HT-29 (cell line): Measurements from ENCODE around the gene SEMA4D. TPM values are rescaled to one million over a fixed set of nuclear protein-coding genes. Genes with fewer than 3 reads are reported as not detected.
A peak's percentile ranks its signal among the peaks of the same experiment; 100 is the strongest.

Experiments
- DNase-seq: peaks from one replicate; pipeline ENCODE4 v3.0.0-alpha.2; 2015; ENCODE audit warnings: low spot score
- total RNA-seq: library from RNA; depleted of rRNA; stranded (reverse); fragments of >200 nt; shearing (Covaris generic); gene quantifications from 2 replicates; pipeline ENCODE4 v1.2.3, GENCODE V29; 2014

Gene SEMA4D
- total RNA-seq, 1 experiment from 2014 or later, result 18.5 TPM

DNA sequence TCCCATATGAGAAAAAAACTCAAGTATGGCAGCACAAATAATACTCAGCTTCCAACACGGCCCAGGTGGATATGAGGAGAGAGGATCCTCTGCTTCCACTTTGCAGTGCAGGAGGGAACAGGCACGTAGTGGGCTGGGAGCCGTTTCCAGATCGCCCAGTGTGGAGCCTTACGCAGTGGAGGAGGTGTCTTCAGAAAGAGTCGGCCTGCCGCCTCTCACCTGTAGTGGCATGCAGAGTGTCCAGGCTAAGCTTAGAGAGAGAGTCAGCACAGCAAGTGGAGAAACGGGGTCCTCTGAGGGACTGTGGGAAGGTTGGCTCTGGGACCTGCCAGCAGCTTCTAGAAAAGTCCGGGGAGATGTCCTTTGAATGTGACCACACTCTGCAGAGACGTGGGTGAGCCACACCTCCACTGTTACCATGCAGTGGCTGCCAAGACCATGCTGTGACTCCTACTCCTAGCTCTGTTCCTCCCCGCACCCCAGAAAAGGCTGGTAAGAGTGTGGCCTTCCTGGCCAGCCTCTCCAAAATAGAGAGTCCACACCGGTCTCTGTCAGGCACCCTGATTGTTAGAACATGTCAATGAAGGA, 3.5 kb upstream of the SEMA4D start:
- DNase-seq, result no peak

DNA sequence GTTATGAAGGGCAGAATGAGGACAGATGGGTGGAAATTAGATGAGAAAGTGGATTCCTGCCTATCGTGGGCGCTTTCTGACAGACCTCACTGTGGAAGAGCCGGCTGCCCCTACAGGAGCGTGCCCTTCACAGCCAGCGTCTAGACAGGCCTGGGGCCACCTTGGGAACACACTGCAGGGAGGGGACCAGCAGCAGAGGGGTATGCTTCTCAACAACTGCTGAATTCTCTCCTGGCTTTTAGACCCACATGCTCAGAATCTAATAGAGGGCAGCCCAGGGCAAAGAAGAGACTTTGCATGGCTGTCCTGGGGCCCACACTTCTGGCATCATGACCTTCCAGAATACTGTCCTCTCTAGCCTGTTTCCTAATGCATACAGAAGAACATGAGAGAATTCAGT, 2.1 kb upstream of the SEMA4D start:
- no peak for DNase-seq

DNA sequence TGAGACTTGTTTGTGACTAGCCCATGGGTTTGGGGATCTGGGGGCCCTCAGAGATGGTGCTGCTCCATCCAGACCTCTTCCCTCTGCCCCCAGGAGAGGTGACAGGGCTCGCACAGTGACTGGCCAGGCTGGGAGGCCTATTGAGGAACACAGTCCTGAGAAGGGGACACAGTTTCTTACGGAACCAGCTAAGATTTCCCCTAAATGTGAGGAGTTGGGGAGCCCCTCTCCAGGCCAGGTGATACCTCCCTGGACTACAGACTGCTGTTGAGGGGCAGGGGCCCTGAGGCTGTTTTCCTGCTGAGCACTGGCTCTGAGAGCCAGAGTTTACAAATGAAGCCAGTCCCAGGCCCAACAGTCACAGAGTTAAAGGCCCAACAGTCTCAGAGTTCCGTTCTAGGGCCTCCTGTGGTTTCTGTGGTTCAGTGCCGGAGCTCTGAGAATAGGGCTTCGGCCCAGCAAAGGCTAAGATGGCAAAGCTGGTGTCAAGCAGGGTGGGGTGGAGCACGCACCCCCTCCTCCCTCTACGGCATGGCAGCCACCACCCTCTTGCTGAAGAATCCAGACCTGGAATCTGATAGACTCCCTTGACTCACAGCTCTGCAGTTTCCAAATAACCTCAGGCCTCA, 1.1 kb upstream of the SEMA4D start:
- DNase-seq, result no peak

DNA sequence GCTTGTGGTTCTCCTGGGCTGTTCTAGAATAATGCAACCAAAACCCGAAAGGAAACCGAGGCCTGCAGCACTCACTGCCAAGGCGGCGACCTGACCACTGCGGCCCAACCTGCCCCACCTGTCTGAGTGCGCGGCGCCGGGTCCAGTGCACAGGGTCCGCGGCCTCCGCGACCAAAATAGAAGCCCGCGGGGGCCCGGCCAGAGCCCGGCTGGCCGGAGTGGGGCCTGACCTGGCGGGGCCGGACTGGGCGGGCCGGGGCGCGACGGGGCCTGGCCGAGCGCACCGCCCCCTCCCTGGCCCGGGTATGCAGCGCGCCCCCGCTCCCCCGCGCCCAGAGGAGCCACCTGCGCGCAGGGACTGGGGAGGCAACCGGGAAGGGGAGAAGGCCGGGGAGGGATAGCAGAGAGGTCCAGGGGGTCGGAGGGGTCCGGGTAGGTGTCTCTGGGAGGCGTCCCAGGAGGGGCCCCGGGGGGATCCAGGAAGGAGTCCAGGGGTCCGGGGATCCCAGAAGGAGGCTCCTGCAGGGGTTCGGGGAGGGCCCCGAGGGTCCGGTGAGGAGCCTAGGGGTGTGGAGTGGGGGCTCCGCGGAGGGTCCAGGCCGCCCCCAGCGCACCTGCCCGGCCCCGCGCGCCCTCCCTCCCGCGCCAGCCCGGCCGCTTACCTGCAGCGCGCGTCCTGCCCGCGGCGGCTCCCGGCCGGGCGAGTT, 503 bp downstream of the SEMA4D start:
- DNase-seq, result no peak

DNA sequence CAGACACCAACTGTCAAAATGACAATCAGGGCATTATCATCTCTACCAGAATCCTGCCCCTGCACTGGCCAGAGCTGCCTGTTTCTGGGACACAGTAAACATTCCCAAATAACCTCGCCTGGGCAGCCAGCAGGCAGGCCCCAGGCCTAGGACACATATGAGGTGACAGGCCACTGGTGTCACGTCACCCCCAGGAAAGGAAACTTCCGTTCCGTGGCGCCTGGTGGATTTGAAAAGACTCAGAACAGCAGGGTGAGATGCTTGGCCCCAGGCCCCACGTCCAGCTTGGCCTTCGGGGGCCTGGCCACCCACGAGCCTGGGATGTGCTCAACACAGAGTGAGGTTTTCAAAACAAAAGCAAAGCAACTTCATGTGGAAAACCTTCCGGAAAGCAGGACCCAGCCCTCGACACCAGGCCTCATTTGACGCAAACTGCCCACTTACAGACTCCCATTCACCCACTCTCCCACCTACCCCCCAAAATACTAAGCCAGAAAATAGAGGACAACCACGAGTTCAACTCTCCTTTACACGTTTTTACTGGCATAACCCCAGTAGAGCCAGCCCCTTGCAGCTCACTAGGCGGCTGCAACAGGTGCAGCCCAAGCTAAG, 1.2 kb downstream of the SEMA4D start:
- no peak for DNase-seq

DNA sequence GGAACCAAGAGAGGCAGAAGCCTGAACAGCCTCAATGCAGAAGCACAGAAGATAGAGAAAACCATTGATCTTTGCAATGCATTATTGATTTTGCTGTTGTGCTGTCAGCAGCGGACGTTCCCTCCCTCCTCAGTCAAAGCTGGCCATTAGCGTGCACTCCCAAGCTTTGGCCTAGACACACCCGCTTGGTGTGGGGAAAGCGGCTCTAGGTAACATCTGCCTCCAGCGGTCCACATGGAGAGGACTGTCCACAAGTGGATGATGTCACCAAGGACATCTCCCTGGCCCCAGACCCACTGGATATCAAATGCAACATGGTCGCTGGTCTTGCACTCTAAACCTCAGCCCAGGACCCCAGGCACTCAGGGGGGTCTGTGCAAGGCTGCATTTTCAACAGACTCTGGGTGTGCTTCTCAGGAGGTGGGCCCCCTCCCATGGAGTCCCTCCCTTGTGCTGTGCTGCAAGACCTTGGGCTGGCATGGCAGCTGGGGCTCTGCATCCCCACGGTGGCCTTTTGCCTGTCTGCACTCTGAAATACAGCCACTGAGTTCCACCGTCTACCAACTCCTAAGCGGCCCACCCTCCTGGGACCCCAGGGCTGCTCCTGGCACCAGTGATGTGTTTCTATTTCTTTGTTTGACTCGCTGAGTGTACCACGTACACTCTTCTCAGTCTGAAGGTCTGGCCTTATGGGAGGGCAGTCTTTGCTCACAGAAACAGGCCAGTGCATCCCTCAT, 1.9 kb downstream of the SEMA4D start:
- no peak for DNase-seq

DNA sequence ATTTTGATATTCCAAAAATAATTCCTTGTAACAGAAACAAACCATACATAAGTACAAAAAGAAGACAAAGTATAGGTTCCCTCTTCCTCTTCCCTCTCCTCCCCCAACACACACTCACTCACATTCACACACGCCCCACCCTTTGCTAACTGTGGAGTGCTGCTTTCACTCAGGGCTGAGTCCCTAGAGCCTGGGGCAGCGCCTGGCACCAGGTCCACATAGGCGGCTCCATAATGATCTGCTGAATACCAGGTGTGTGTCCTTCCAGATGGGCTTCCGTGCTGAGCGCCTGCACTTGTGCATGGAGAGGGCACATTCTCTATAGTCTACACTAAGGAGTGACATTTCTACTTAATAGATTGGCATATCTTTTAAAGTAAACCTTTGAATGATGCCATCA, 3.7 kb downstream of the SEMA4D start:
- peak; percentile 52 for DNase-seq

DNA sequence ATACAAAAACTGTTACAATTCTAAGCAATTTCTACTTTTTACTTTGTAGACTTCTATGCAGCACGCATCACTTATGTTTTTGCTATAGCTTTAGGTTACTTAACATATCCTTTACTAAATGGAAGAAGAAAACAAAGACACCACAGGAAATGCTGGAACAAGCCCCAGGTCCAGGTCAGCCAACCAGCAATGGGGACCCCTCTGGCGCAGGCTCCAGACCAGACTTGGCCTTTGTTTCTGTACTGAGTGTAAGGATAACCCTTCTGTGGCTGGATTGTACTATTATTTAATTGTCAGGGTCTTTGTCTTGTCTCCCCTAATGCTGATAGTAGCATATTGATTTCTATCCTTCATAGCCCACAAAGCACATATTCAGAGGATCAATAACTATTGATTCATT, 4.2 kb downstream of the SEMA4D start:
- no peak for DNase-seq

DNA sequence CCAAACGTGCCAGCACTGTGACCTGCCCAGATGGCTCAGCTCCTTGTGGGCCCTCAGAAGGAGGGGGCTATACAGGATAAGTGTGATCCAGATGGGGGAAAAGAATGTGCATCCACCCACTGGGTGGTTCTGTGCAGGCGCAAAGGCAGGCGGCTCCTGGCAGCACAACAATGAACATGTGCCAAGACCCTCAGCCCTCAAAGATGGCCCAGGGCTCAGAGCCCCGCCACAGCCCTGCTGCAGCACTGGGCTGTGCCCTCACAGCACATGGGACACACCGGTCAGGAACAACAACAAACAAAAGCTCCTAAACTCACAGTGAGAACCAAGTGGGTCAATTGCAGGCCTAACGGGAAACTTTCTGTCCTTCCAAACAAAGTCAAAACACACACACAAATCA, 4.7 kb downstream of the SEMA4D start:
- DNase-seq, result no peak

DNA sequence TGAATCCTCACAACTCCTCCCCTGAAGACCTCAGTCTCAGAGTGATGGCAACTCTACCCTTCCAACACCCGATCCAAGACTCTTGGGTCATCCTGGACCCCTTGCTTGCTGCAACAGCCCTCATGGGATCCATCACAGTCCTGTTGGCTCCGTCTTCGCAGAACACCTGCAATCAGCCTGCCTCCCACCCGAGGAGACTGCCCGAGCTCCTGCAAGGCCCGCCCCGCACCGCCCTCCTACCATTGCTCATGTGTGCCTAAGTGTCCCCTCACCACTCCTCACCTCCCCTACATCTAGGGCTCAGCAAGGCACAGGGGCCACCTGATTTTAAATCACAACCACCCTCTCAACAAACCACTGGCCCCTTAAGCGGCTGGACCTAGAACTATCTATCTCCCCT, 5.3 kb downstream of the SEMA4D start:
- no peak for DNase-seq

DNA sequence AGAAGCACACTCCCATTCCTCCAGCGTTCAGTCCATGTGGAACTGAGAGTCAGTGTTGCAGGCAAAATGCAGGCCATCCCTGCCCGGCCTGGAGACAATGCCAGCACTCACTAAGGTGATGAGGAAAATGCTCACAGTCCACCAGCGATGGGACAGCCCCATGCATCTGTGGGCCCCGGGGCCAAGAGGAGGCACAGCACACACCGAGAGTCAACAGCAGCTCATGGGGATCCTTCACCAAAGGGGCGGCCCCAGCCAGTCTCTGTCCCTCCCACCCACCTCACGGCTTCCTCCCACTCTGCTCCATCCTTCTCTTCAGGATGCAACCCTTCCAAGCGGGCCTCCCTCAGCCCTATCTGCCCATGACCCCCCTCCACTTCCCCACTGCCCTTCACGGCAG, 6.2 kb downstream of the SEMA4D start:
- DNase-seq, result no peak

DNA sequence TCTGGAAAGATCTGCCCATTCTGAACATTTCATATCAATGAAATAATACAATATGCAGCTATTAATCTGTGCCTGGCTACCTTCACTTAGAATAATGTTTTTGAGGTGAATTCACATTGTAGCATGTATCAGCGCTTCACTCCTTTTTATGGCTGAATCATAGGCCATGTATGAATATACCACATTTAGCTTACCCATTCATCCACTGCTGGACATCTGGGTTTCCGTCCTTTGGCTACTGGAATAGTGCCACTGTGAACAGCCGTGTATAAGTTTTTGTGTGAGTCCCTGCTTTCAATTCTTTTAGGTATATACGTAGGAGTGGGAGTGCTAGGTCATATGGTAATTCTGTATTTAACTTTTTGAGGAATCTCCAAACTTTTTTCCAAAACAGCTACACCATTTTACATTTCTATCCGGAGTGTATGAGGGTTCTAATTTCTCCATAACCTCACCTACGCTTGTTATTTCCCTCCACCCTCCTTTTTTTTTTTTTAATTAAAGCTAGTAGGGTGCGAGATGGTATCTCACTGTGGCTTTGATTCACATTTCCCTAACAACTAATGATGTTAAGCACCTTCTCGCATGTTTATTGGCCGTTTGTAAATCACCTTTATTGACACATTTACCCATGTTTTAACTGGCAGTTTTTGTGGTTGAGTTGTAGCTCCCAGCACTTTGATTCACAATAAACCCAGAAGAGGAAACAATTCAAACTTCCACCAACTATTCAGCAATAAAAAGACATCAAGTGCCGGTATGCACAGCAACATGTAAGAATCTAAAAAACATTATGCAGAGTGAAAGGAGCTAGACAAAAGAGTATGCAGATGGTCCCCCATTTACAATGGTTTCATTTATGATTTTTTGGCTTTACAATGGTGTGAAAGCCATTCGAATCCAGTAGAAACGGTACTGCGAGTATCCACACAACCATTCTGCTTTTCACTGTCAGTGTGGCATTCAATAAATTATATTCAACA, 8.1 kb downstream of the SEMA4D start:
- no peak for DNase-seq

DNA sequence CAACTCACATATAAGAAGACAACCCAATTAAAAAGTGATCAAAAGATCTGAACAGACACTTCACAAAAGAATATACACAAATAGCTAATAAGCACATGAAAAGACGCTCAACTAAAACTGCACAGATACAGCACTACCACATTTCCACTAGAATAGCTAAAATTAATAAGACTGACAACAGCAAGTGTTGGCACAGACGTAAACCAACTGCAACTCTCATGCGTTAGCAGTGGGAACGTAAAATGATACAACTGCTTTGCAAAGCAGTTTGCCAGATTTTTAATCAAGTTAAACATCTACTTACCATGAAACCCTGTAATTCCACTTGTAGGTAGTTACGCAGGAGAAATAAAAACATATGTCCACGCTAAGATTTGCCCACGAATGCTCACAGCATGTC, 9.0 kb downstream of the SEMA4D start:
- DNase-seq, result no peak

DNA sequence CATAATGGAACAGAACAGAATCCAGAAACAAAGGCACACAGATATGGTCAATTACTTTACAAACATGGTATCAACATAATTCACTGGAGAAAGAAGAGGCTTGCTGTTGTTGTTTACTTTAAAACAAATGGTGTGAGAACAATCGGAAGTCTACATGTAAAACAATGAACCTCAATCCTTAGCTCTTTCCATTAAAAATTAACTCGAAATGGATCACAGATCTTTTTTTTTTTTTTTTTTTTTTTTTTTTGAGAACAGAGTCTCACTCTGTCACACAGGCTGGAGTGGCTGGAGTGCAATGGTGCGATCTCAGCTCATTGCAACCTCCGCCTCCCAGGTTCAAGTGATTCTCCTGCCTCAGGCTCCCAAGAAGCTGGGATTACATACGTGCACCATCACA, 9.8 kb downstream of the SEMA4D start:
- no peak for DNase-seq

DNA sequence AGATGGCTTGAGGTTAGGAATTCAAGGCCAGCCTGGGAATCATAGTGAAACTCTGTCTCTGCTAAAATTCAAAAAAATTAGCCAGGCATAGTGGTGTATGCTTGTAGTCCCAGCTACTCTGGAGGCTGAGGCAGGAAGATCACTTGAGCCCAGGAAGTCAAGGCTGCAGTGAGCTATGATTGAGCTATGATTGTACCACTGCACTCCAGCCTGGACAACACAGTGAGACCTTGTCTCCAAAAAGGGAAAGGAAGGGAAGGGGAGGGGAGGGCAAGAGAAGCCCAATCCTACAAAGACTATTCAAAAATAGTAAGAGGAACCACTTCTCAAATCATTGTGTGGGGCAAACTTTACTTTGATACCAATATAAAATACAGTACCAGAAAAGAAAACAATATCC, 11.2 kb downstream of the SEMA4D start:
- DNase-seq, result no peak

DNA sequence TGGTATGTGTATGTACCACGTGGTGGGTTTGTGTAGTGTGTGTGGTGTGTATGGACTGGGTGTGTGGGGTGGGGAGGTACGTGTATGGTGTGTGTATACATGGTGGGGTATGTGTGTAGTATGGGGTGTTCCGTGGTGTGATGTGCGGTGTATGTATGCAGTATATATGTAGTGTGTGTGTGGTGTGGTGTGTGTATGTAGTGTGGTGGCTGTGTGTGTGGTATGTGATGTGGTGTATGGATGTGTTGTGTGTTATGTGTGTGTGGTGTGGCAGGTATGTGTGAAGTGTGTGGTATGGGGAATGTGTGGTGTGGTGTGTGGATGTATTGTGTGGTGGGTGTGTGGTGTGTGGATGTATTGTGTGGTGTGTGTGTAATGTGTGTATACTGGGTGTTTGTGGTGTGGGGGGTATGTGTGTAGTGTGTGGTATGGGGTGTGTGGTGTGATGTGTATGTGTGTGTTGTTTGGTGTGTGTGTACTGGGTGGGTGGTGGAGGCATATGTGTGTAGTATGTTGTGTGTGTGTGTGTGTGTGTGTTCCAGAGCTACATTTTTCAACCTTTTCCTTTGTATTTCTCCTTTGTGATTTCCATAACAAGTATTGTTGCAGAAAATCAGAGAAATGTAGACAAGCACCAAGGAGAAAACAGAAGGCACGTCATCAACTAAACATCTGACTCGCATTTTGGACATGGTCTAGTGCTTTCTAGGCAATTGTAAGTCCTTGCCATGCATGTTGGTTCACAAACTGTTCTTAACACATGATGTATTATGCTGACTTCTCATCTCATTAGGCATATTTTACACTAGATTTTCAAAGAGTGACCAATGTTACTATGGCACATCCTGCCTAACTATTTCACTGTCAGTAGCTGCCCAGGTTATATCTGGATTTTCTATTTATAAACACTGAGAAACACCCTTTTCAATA, 13.2 kb downstream of the SEMA4D start:
- no peak for DNase-seq

DNA sequence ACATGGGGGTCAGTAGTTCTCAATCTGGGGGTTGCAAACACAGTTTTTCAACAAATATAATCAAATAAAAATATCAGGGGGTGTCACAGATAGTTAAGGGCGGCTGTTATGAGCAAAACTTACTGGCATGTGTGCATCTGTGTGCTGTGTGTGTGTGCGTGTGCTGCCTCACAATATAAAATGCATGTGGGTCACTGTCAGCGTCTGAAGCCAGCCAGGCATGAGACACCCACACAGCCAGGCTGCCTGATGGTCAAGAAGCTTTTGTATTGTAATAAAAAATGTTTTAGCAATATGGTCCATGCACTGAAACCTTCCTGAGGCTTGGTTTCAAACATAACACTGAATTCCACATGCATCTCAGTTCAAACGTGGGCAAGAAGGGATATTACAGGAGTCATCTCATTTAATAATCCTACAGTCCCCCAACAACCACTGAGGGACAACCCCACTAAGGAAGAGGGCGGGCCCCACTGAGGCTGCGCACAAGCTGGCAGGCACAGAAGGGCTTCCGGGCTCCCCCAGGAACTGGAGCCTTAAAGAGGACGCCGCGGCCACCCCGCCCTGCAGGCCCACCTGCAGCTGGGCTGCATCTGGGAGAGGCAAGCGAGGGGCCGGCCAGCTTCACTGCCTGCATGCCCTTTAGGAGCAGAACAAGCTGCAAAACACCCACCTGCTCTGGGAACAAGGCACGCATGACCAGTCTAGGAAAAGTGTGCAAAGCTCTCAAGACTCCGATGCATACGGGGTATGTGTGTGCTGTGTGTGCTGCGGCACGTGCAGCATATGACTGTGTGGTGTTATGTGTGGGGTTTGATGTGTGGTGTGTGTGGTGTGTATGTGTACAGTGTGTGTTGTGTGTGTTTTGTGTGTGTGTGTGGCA, 14.1 kb downstream of the SEMA4D start:
- no peak for DNase-seq

DNA sequence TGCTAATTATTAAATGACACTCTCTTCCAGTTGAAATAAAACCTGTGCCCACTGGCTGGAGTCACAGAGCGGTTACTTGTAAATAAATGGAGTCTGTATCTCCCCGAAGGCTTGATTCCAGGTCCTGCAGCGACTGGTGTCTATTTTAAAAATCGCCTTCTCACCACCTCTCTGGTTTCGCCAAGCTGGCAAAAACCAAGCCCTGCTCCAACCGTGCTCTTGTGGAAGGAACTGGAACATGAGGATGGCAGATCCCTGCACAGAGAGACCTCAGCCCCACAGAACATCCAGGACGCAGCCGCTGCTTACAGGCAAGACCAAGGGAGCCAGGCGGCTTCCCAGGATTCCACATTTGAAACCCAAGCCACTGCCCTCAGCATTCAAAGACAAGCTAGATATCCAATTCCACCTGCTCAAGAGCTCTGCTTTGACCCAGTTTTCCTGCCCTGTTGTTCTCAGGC, 15.0 kb downstream of the SEMA4D start:
- DNase-seq, result no peak
